T-cell (primary cell): ENCODE data around the gene HYDIN. TPM values are rescaled to one million over a fixed set of nuclear protein-coding genes. Genes with fewer than 3 reads are reported as not detected.

Experiments
- ATAC-seq, 4 experiments: fragments of 200-7000 bp in 3 of 4; fragments of 150-1000 bp in 1 of 4; cut with Tn5 transposase; replicated peaks in 1 of 4; 1 replicate in 3 of 4; 2 replicates in 1 of 4; pipeline ENCODE4 v1.10.0; 2021; ENCODE audit warnings: moderate library complexity in 3 of 4, mild to moderate bottlenecking in 2 of 4, moderate number of reproducible peaks in 1 of 4
- CTCF ChIA-PET, 2 donors: fragments of 300-600 bp; sonication (Branson Sonifier 250); formaldehyde crosslinking; loops; one replicate each; lab custom pipeline; 2022; ENCODE audit warnings: antibody characterized with exemption in 2 of 2; lab: Charles Lee
- POLR2A ChIA-PET, 2 donors: fragments of 300-600 bp; sonication (Branson Sonifier 250); formaldehyde crosslinking; loops; one replicate each; lab custom pipeline; 2022; ENCODE audit warnings: antibody characterized with exemption in 2 of 2; lab: Charles Lee
- DNase-seq, 35 experiments: peaks; one replicate each; pipeline versions ENCODE4 v3.0.0 to v3.0.0-alpha.2; 2013 to 2023
- H3K27ac ChIP-seq: one replicate; pipeline ENCODE4 v1.5.1; 2013; ENCODE audit warnings: low read length
- H3K27me3 ChIP-seq, 2 experiments: replicated peaks in 1 of 2; 1 replicate in 1 of 2; 2 replicates in 1 of 2; pipeline versions ENCODE4 v1.6.1 to v1.7.0; 2013; ENCODE audit warnings: low read length in 1 of 2, mixed read lengths in 1 of 2; ENCODE audit not compliant: control insufficient read depth in 2 of 2, insufficient read depth in 2 of 2; ENCODE audit errors: extremely low read depth in 1 of 2
- H3K36me3 ChIP-seq, 2 donors: 1 replicate in 1 of 2; 2 replicates in 1 of 2; pipeline versions ENCODE4 v1.6.1 to v1.7.0; 2013; ENCODE audit warnings: low read length in 1 of 2; ENCODE audit not compliant: control insufficient read depth in 2 of 2, insufficient read depth in 1 of 2; ENCODE audit errors: extremely low read depth in 1 of 2
- H3K4me1 ChIP-seq, 2 experiments: 1 replicate in 1 of 2; 2 replicates in 1 of 2; pipeline versions ENCODE4 v1.6.1 to v1.7.0; 2013; ENCODE audit warnings: low read length in 2 of 2, mixed read lengths in 1 of 2; ENCODE audit not compliant: insufficient read depth in 2 of 2, control insufficient read depth in 1 of 2; ENCODE audit errors: extremely low read depth in 1 of 2
- H3K4me3 ChIP-seq, 2 donors: 1 replicate in 1 of 2; 2 replicates in 1 of 2; pipeline versions ENCODE4 v1.5.1 to v1.7.0; 2013; ENCODE audit warnings: mild to moderate bottlenecking in 2 of 2, low read length in 1 of 2, moderate library complexity in 1 of 2; ENCODE audit not compliant: control insufficient read depth in 1 of 2; ENCODE audit errors: extremely low read depth in 1 of 2
- H3K9me3 ChIP-seq: 2 replicates; pipeline ENCODE4 v1.7.0; 2013
- H3K27ac Mint-ChIP-seq, 2 donors: one replicate each; pipeline ENCODE4 v1.8.0; 2020 to 2021; ENCODE audit warnings: mild to moderate bottlenecking in 2 of 2, mixed read lengths in 2 of 2
- H3K27me3 Mint-ChIP-seq, 2 donors: one replicate each; pipeline ENCODE4 v1.8.0; 2021 to 2022; ENCODE audit warnings: mixed read lengths in 2 of 2
- H3K36me3 Mint-ChIP-seq: one replicate; pipeline ENCODE4 v1.8.0; 2021; ENCODE audit warnings: mixed read lengths
- H3K4me1 Mint-ChIP-seq, 3 donors: one replicate each; pipeline ENCODE4 v1.8.0; 2020 to 2022; ENCODE audit warnings: mixed read lengths in 3 of 3, mild to moderate bottlenecking in 1 of 3
- H3K4me3 Mint-ChIP-seq, 3 donors: one replicate each; pipeline ENCODE4 v1.8.0; 2020 to 2022; ENCODE audit warnings: mild to moderate bottlenecking in 3 of 3, mixed read lengths in 3 of 3, moderate library complexity in 3 of 3
- H3K9me3 Mint-ChIP-seq, 3 donors: one replicate each; pipeline ENCODE4 v1.8.0; 2020 to 2022; ENCODE audit warnings: mixed read lengths in 3 of 3
- WGBS: methylation state at CpG from one replicate; pipeline ENCODE4 v1.1.5; 2013; ENCODE audit warnings: missing lambda C conversion rate; ENCODE audit not compliant: insufficient coverage; 5-methylcytosine and 5-hydroxymethylcytosine counted together
- total RNA-seq, 35 experiments: library from RNA in 6 of 35; stranded (reverse) in 6 of 35; fragments of 120-200 nt in 1 of 35; gene quantifications; one replicate each; pipeline versions ENCODE4 v1.2.1 to v1.2.4 and lab custom pipeline; 2013 to 2026

Gene HYDIN
- total RNA-seq, 5 donors from 2014 or later (not counting 1 experiment from before 2014, with no cell fraction given) = 0.41 to 1.2 (median 0.73) TPM; not detected in 2

- peak in 33 of 35 experiments; percentile 2 to 67 (median 41) for DNase-seq
- 59% methylated on average over 13 of the region's 15 CpGs for WGBS
- no peaks in the 10 kb centered on the region for H3K4me1 Mint-ChIP-seq
- Histone ChIP-seq H3K27me3 (no peaks in the 10 kb centered on the region), H3K4me1 (no peaks in the 10 kb centered on the region), H3K36me3 (peaks cover 0 to 56% of the 10 kb centered on the region in 2 donors), H3K4me3 (no peak overlapping the region), H3K9me3 (no peaks in the 10 kb centered on the region), H3K27ac (no peak overlapping the region)
- H3K4me3 Mint-ChIP-seq = no peak overlapping the region
- peak in 3 of 4 experiments; percentile 63 to 81 (median 66) for ATAC-seq
- no peak overlapping the region for H3K27ac Mint-ChIP-seq
- CTCF ChIA-PET = interaction anchor here (0.5 to 1.5 kb wide), 14 partner anchors 9 to 1021 kb away, joined by 3 to 5 read pairs (median 3); no protein-coding TSS in a partner anchor
- H3K27me3 Mint-ChIP-seq = no peaks in the 10 kb centered on the region
- POLR2A ChIA-PET = no interaction called here
- no peaks in the 10 kb centered on the region for H3K9me3 Mint-ChIP-seq
- H3K36me3 Mint-ChIP-seq = peaks cover 40% of the 10 kb centered on the region
Measured at GRCh38 chr16:70770626-70771552, 459.6 kb downstream of the HYDIN start.

- peaks cover 39% of the 10 kb centered on the region for H3K36me3 Mint-ChIP-seq
- H3K27ac Mint-ChIP-seq = no peak overlapping the region
Measured at GRCh38 chr16:70770291-70770625, 460.3 kb downstream of the HYDIN start.

DNA sequence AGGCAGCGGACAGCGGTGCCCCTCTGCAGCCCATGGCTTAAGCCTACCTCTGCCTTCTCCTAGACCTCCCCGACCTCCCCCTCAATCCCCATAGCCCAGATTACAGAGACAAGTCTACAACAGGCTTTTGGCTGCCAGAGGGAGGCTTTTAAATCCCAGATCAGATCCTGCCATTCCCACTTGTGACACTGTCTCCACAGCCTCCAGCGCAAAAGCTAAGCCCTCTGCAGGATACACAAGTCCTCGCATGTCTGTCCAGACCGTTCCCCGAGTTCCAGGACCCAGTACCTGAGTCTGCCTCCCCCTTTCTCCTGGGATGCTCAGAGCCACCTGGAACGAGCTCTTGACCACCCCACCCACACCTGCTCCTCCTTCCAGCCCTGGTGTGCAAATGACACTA, 460.8 kb downstream of the HYDIN start:
- no peak overlapping the region for H3K4me3 Mint-ChIP-seq
- ATAC-seq (no peak), DNase-seq (no peak)
- no peaks in the 10 kb centered on the region for H3K4me1 Mint-ChIP-seq
- no peaks in the 10 kb centered on the region for H3K27me3 Mint-ChIP-seq
- no peaks in the 10 kb centered on the region for H3K9me3 Mint-ChIP-seq
- no peak overlapping the region for H3K4me3 ChIP-seq
- CTCF ChIA-PET = interaction anchor here in 1 of 2 donors (0.5 to 0.6 kb wide), 2 partner anchors 408 to 609 kb away, joined by 3 to 5 read pairs; no protein-coding TSS in a partner anchor
- peaks cover 4 to 56% of the 10 kb centered on the region in 2 donors for H3K36me3 ChIP-seq
- no peaks in the 10 kb centered on the region for H3K4me1 ChIP-seq
- POLR2A ChIA-PET = no interaction called here
- H3K27ac Mint-ChIP-seq = no peak overlapping the region
- no peaks in the 10 kb centered on the region for H3K27me3 ChIP-seq
- H3K9me3 ChIP-seq = no peaks in the 10 kb centered on the region
- H3K27ac ChIP-seq = no peak overlapping the region
- WGBS = 99% methylated on average over 8 of the region's 8 CpGs
- H3K36me3 Mint-ChIP-seq = peaks cover 37% of the 10 kb centered on the region

More at GRCh38 chr16:70770291-70770625, 460.3 kb downstream of the HYDIN start:
- no peak for ATAC-seq
- no peaks in the 10 kb centered on the region for H3K4me1 Mint-ChIP-seq
- 98% methylated on average over 9 of the region's 9 CpGs for WGBS
- H3K9me3 ChIP-seq = no peaks in the 10 kb centered on the region
- no peak overlapping the region for H3K4me3 ChIP-seq
- POLR2A ChIA-PET = no interaction called here
- H3K4me3 Mint-ChIP-seq = no peak overlapping the region
- H3K27ac ChIP-seq = no peak overlapping the region
- no peaks in the 10 kb centered on the region for H3K27me3 Mint-ChIP-seq
- no peaks in the 10 kb centered on the region for H3K9me3 Mint-ChIP-seq
- no peaks in the 10 kb centered on the region for H3K4me1 ChIP-seq
- DNase-seq = no peak
- CTCF ChIA-PET = interaction anchor here in 1 of 2 donors (0.5 to 1.5 kb wide), 2 partner anchors 159 to 609 kb away, joined by 3 read pairs; no protein-coding TSS in a partner anchor
- no peaks in the 10 kb centered on the region for H3K27me3 ChIP-seq
- peaks cover 3 to 53% of the 10 kb centered on the region in 2 donors for H3K36me3 ChIP-seq

DNA sequence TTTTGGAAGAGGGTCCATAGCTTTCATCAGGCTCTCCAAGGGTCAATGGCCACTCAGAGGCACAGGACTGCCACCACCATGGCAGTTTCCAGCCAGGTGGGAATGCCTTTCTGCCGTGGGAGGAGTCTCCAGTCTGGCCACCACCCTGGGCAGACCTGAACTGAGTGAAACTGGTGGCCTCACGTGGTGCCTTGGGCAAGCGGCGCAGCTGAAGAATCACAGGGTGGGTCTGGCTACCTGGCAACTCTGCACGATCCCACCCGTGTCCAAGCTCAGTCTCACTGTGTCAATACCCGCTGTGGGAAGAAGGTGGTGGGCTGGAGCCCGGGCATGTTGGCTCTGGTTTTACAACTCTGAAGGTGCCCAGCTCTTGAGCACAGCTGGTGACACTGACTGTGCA, 461.4 kb downstream of the HYDIN start:
- H3K4me1 ChIP-seq = no peaks in the 10 kb centered on the region
- Mint-ChIP-seq H3K27me3 (no peaks in the 10 kb centered on the region), H3K9me3 (no peaks in the 10 kb centered on the region), H3K36me3 (peaks cover 39% of the 10 kb centered on the region), H3K4me1 (no peaks in the 10 kb centered on the region), H3K27ac (no peak overlapping the region), H3K4me3 (no peak overlapping the region)
- H3K36me3 ChIP-seq = peaks cover 4 to 54% of the 10 kb centered on the region in 2 donors
- H3K9me3 ChIP-seq = no peaks in the 10 kb centered on the region
- WGBS = 98% methylated on average over 8 of the region's 8 CpGs
- no peak for DNase-seq
- ChIA-PET CTCF (interaction anchor here in 1 of 2 donors (0.6 kb wide), 1 partner anchor 407 kb away, joined by 5 read pairs; no protein-coding TSS in a partner anchor), POLR2A (no interaction called here)
- H3K27me3 ChIP-seq = no peaks in the 10 kb centered on the region
- ATAC-seq = no peak
- H3K27ac ChIP-seq = no peak overlapping the region
- H3K4me3 ChIP-seq = no peak overlapping the region

DNA sequence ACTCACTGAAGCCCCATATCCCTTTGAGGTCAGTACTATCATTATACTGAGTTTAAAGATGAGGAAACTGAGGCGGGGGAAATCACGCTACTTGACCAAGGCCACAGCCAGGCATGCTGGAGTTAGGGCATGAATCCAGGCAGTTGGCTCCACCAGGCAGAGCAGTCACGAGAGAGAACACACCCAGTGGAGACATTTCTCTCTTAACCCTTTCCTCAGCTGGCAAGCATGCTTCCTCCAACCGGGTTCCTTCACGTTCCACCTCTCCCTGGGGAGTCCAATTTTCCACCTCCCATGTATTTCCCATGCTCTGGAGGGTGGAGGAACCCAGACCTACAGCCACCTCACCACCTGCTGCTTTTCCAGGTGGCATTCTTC, 462.3 kb downstream of the HYDIN start:
- no peaks in the 10 kb centered on the region for H3K27me3 Mint-ChIP-seq
- H3K4me3 Mint-ChIP-seq = no peak overlapping the region
- peaks cover 7 to 55% of the 10 kb centered on the region in 2 donors for H3K36me3 ChIP-seq
- WGBS = 97% methylated on average over 4 of the region's 5 CpGs
- no peak overlapping the region for H3K27ac Mint-ChIP-seq
- no peaks in the 10 kb centered on the region for H3K27me3 ChIP-seq
- no peaks in the 10 kb centered on the region for H3K4me1 Mint-ChIP-seq
- H3K9me3 ChIP-seq = no peaks in the 10 kb centered on the region
- H3K36me3 Mint-ChIP-seq = peaks cover 43% of the 10 kb centered on the region
- ChIA-PET POLR2A (no interaction called here), CTCF (interaction anchor here in 1 of 2 donors (1.4 kb wide), 1 partner anchor 11 kb away, joined by 5 read pairs; no protein-coding TSS in a partner anchor)
- no peaks in the 10 kb centered on the region for H3K9me3 Mint-ChIP-seq
- H3K4me1 ChIP-seq = no peaks in the 10 kb centered on the region
- ATAC-seq = no peak
- H3K27ac ChIP-seq = no peak overlapping the region
- H3K4me3 ChIP-seq = no peak overlapping the region
- no peak for DNase-seq

- Histone ChIP-seq H3K9me3 (no peaks in the 10 kb centered on the region), H3K27me3 (no peaks in the 10 kb centered on the region), H3K27ac (no peak overlapping the region), H3K4me3 (no peak overlapping the region), H3K4me1 (no peaks in the 10 kb centered on the region), H3K36me3 (peaks cover 11 to 58% of the 10 kb centered on the region in 2 donors)
- Mint-ChIP-seq H3K4me3 (no peak overlapping the region), H3K27me3 (no peaks in the 10 kb centered on the region), H3K9me3 (no peaks in the 10 kb centered on the region), H3K36me3 (peaks cover 41% of the 10 kb centered on the region), H3K4me1 (no peaks in the 10 kb centered on the region), H3K27ac (no peak overlapping the region)
- ATAC-seq = no peak
- WGBS = 100% methylated on average over 1 of the region's 4 CpGs
- ChIA-PET CTCF (interaction anchor here in 1 of 2 donors (0.6 to 1.4 kb wide), 2 partner anchors 12 to 30 kb away, joined by 3 to 5 read pairs; no protein-coding TSS in a partner anchor), POLR2A (no interaction called here)
- DNase-seq = no peak
Measured at GRCh38 chr16:70767377-70768202, 462.9 kb downstream of the HYDIN start.
